A549 treated with AZD9567 at 1 μM for 4 hours (cell line): ENCODE measurements around the gene FRAS1. TPM values are rescaled to one million over a fixed set of nuclear protein-coding genes. Genes with fewer than 3 reads are reported as not detected.

Experiments used
- total RNA-seq: library from RNA; stranded (reverse); fragments of 200-300 nt; extraction: Qiagen RNA extraction; gene quantifications from 5 replicates; pipeline ENCODE4 v1.2.3, GENCODE V29; 2022; ENCODE audit not compliant: insufficient read depth

Gene FRAS1, protein sequence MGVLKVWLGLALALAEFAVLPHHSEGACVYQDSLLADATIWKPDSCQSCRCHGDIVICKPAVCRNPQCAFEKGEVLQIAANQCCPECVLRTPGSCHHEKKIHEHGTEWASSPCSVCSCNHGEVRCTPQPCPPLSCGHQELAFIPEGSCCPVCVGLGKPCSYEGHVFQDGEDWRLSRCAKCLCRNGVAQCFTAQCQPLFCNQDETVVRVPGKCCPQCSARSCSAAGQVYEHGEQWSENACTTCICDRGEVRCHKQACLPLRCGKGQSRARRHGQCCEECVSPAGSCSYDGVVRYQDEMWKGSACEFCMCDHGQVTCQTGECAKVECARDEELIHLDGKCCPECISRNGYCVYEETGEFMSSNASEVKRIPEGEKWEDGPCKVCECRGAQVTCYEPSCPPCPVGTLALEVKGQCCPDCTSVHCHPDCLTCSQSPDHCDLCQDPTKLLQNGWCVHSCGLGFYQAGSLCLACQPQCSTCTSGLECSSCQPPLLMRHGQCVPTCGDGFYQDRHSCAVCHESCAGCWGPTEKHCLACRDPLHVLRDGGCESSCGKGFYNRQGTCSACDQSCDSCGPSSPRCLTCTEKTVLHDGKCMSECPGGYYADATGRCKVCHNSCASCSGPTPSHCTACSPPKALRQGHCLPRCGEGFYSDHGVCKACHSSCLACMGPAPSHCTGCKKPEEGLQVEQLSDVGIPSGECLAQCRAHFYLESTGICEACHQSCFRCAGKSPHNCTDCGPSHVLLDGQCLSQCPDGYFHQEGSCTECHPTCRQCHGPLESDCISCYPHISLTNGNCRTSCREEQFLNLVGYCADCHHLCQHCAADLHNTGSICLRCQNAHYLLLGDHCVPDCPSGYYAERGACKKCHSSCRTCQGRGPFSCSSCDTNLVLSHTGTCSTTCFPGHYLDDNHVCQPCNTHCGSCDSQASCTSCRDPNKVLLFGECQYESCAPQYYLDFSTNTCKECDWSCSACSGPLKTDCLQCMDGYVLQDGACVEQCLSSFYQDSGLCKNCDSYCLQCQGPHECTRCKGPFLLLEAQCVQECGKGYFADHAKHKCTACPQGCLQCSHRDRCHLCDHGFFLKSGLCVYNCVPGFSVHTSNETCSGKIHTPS (N-terminal part only)
- 1.8 to 3.1 TPM (median 2.6 TPM) in 5 replicates for total RNA-seq

DNA sequence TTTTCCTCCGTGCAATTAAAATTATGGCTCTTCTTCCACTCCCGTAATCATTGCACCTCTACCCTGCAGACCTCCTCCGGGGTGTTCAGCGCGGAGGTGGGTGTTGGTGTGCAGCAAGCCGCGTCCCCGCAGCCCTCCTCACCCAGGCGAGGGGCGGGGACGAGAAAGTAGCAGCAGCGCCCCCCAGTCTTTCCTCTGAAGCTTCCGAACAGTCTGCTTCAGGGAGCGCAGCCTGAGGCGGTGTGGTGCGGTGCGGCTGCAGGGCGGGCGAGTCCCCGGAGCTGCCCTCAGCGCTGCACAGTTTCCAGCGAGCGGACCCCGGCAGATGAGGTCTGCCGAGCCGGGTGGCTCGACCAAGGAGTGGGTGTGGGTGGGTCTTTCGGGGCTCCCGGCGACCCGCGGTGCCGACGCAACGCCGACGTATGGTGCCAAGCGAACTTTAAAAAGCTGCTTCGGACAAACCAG is at the start of gene FRAS1:
Gene FRAS1 (plus strand): TSS at position 189 of the 465 bp plus-strand sequence. CDS start 687 bp downstream, outside the sequence.

DNA sequence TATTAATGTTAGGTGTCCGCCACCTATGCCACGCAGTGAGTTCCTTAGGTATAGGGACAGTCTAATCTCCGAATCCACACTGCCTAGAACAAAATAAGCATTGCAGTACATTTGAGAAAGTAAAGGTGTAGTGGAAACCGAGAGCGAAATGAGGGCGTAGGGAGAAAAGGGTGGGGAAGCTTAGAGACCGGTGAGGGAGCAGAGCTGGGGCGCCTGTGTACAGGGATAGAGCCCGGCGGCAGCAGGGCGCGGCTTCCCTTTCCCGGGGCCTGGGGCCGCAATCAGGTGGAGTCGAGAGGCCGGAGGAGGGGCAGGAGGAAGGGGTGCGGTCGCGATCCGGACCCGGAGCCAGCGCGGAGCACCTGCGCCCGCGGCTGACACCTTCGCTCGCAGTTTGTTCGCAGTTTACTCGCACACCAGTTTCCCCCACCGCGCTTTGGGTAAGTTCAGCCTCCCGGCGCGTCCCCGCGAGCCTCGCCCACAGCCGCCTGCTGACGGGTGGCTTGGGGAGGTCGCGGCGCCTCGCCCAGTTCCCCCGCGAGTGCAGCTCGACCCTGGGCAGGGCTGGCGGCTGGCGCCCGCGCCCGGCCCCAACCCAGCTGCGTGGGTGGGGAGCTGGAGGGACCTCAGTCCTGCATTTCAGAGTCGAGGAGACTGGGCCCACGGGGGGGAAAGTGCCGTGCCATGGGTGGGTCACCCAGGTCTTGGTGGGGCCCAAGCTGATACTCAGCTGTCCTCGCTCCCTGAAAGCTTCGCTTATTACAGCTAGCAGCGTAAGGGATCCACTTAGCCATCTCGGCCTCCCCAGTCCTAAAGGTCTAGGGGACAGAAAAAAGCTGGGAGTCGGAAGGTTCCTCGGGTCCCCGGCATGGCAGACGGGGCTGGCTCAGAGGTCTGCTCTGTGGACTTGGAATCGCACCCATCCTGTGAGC is 494.6 kb downstream of the FRAS1 start, which contains the start of gene ANXA3:
Gene ANXA3 (plus strand): TSS at position 351 of the 932 bp plus-strand sequence. CDS start 2,704 bp downstream, outside the sequence.

Other genes starting within 250 kb of the FRAS1 start
- 7.2 to 14.3 TPM (median 9.0 TPM) in 5 replicates for gene CNOT6L, start 238.0 kb upstream of the FRAS1 start, total RNA-seq
- gene MRPL1, start 194.5 kb upstream of the FRAS1 start, total RNA-seq: 22.1 to 54.8 TPM (median 26.6 TPM) in 5 replicates